ENCODE results near the gene CARD14. TPM values are rescaled to one million over a fixed set of nuclear protein-coding genes. Genes with fewer than 3 reads are reported as not detected.

Gene CARD14
- total RNA-seq, 2 experiments from 2014 or later = not detected

DNA sequence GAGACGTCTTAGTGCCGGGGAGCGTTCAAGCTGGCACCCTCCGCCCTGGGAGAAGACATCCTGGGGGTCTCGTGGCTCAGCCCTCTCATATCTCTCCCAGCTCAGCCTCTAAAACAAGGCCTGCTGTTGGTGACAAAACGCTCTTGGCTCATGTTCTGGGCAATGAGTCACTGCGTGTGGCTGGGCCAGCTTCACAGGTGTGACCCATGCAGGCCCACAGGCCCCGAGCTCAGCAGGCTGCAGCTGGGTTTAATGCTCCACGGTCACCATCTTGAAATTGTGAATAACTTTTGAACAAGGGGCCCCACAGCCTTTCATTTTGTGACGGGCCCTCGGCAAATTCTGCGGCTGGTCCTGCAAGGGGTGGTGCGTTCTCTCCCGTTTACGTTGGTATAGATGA, 46.0 kb upstream of the CARD14 start:
- DNase-seq (no peak), ATAC-seq (ENCODE audit: poor library complexity) (no peak)
- TF ChIP-seq, protein P1, sequence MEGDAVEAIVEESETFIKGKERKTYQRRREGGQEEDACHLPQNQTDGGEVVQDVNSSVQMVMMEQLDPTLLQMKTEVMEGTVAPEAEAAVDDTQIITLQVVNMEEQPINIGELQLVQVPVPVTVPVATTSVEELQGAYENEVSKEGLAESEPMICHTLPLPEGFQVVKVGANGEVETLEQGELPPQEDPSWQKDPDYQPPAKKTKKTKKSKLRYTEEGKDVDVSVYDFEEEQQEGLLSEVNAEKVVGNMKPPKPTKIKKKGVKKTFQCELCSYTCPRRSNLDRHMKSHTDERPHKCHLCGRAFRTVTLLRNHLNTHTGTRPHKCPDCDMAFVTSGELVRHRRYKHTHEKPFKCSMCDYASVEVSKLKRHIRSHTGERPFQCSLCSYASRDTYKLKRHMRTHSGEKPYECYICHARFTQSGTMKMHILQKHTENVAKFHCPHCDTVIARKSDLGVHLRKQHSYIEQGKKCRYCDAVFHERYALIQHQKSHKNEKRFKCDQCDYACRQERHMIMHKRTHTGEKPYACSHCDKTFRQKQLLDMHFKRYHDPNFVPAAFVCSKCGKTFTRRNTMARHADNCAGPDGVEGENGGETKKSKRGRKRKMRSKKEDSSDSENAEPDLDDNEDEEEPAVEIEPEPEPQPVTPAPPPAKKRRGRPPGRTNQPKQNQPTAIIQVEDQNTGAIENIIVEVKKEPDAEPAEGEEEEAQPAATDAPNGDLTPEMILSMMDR (IDR thresholded peaks at IDR 0.05) = no peak
- Histone ChIP-seq H3K27me3 (ENCODE audit: control insufficient read depth in 1 of 2, insufficient read depth in 2 of 2, low read length in 2 of 2) (peaks cover 2 to 6% of the 10 kb centered on the region in 2 experiments), H3K4me3 (ENCODE audit: low read length) (no peak overlapping the region), H3K9me3 (ENCODE audit: control insufficient read depth in 1 of 2, insufficient read depth in 1 of 2, low read length in 2 of 2) (no peaks in the 10 kb centered on the region), H3K36me3 (ENCODE audit: insufficient read depth, low read length) (no peaks in the 10 kb centered on the region), H3K4me1 (ENCODE audit: insufficient read depth, low read length) (no peaks in the 10 kb centered on the region), H3K27ac (ENCODE audit: low read depth in 1 of 2, low read length in 2 of 2) (no peak overlapping the region)
- ChIA-PET CTCF (interaction anchor here (1.2 kb wide), 1 partner anchor 22 kb away, joined by 3 read pairs; the partner anchor contains the start of gene GAA), POLR2A (no interaction called here)
- H3K9me3 Mint-ChIP-seq = no peaks in the 10 kb centered on the region
- intact Hi-C loops (cut with DNase I, micrococcal nuclease) = no loop called here
- H3K4me3 Mint-ChIP-seq = no peak overlapping the region
- no peak overlapping the region for H3K27ac Mint-ChIP-seq
- no peaks in the 10 kb centered on the region for H3K4me1 Mint-ChIP-seq (ENCODE audit: low read depth)
- H3K36me3 Mint-ChIP-seq (ENCODE audit: low read depth) = no peaks in the 10 kb centered on the region
- peaks cover 23% of the 10 kb centered on the region for H3K27me3 Mint-ChIP-seq

DNA sequence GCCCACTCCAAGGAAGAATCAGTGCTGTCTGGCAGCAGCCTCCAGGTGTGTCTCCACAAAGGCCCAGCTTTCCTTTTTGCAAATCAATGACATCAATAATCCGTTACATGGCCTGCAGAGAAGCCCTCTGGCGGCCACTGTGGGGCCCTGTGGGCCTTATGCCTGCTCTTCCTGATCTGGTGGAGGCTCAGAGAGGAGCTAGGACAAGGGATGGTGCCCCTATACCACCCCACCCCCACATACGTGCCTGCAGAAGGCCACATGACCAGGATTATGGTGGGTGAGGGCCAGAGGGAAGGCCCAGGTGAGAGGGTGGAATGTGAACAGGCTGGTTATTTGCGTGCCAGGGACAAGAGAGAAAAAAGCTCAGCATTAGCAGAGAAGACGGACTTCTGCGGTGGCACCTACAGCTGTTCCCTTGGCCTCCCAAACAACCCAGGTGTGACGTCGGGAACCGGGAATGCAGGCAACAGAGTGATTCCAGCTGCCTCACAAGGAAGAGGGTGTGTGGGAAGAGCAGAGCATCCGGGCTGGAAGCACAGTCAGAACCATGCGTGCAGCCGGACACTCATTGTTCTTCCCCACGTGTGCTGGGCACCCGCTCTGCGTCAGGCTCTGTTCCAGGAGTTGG, 45.4 kb upstream of the CARD14 start:
- intact Hi-C loops (cut with DNase I, micrococcal nuclease) = no loop called here
- ATAC-seq (ENCODE audit: poor library complexity) = no peak

DNA sequence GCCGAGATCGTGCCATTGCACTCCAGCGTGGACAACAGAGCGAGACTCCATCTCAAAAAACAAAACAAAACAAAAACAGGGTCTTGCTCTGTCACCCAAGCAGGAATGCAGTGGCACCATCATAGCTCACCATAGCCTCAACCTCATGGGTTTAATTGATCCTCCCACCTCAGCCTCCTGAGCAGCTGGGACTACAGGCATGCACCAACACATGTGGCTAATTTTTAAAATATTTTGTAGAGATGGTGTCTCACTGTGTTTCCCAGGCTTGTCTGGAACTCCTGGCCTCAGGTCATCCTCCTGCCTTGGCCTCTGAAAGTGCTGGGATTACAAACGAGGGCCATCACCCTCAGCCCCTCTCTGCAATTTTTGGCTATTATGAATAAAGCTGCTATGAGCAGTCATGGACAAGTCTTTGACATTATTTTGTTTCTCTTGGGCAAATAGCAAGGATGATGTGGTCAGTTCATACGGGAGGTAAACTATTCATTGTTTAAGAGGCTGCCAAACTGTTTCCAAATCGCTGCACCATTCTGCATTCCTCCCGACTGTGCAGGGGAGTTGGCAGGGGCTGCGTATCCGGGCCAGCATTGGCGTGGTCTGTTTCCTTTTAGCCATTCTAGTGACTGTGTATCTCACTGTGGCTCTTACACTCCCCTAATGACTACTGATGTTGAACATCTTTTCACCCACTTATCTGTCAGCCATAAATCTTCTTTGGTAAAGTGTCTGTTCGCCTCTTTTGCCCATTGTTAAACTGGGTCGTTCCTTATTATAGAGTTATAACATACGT, 44.0 kb upstream of the CARD14 start:
- no peaks in the 10 kb centered on the region for H3K9me3 Mint-ChIP-seq
- intact Hi-C loops (cut with DNase I, micrococcal nuclease) = no loop called here
- ChIA-PET CTCF (no interaction called here), POLR2A (no interaction called here)
- DNase-seq = no peak
- TF ChIP-seq, protein P1 (IDR thresholded peaks at IDR 0.05) = no peak
- H3K9me3 ChIP-seq (ENCODE audit: control insufficient read depth in 1 of 2, insufficient read depth in 1 of 2, low read length in 2 of 2) = no peaks in the 10 kb centered on the region
- peaks cover 2 to 6% of the 10 kb centered on the region in 2 experiments for H3K27me3 ChIP-seq (ENCODE audit: control insufficient read depth in 1 of 2, insufficient read depth in 2 of 2, low read length in 2 of 2)
- H3K36me3 Mint-ChIP-seq (ENCODE audit: low read depth) = no peaks in the 10 kb centered on the region
- no peaks in the 10 kb centered on the region for H3K36me3 ChIP-seq (ENCODE audit: insufficient read depth, low read length)
- no peak for ATAC-seq (ENCODE audit: poor library complexity)
- H3K27ac Mint-ChIP-seq = no peak overlapping the region
- no peak overlapping the region for H3K4me3 ChIP-seq (ENCODE audit: low read length)
- H3K27me3 Mint-ChIP-seq = peaks cover 28% of the 10 kb centered on the region
- no peak overlapping the region for H3K4me3 Mint-ChIP-seq
- no peak overlapping the region for H3K27ac ChIP-seq (ENCODE audit: low read depth in 1 of 2, low read length in 2 of 2)
- no peaks in the 10 kb centered on the region for H3K4me1 ChIP-seq (ENCODE audit: insufficient read depth, low read length)
- H3K4me1 Mint-ChIP-seq (ENCODE audit: low read depth) = no peaks in the 10 kb centered on the region

More for the DNA sequence above, 45.4 kb upstream of the CARD14 start:
- H3K4me3 ChIP-seq (ENCODE audit: low read length) = no peak overlapping the region
- Mint-ChIP-seq H3K4me1 (ENCODE audit: low read depth) (no peaks in the 10 kb centered on the region), H3K27ac (no peak overlapping the region), H3K9me3 (no peaks in the 10 kb centered on the region), H3K4me3 (no peak overlapping the region), H3K36me3 (ENCODE audit: low read depth) (no peaks in the 10 kb centered on the region), H3K27me3 (peaks cover 28% of the 10 kb centered on the region)
- DNase-seq = no peak
- TF ChIP-seq, protein P1 (IDR thresholded peaks at IDR 0.05) = no peak
- ChIA-PET CTCF (interaction anchor here (0.7 to 1.2 kb wide), 2 partner anchors 21 to 23 kb away, joined by 3 read pairs; partner anchors contain the start of gene GAA), POLR2A (no interaction called here)
- H3K27ac ChIP-seq (ENCODE audit: low read depth in 1 of 2, low read length in 2 of 2) = no peak overlapping the region
- H3K27me3 ChIP-seq (ENCODE audit: control insufficient read depth in 1 of 2, insufficient read depth in 2 of 2, low read length in 2 of 2) = peaks cover 2 to 6% of the 10 kb centered on the region in 2 experiments
- no peaks in the 10 kb centered on the region for H3K4me1 ChIP-seq (ENCODE audit: insufficient read depth, low read length)
- H3K36me3 ChIP-seq (ENCODE audit: insufficient read depth, low read length) = no peaks in the 10 kb centered on the region
- no peaks in the 10 kb centered on the region for H3K9me3 ChIP-seq (ENCODE audit: control insufficient read depth in 1 of 2, insufficient read depth in 1 of 2, low read length in 2 of 2)
